NOMO-1 treated with dmso at 0.1 percent for 144 hours (cell line): Measurements from ENCODE around the gene OSBPL10.

Experiments used
- DNase-seq: peaks from one replicate; lab custom pipeline; 2025; ENCODE audit not compliant: unreplicated experiment; lab: John Stamatoyannopoulos, UW

Gene OSBPL10

DNA sequence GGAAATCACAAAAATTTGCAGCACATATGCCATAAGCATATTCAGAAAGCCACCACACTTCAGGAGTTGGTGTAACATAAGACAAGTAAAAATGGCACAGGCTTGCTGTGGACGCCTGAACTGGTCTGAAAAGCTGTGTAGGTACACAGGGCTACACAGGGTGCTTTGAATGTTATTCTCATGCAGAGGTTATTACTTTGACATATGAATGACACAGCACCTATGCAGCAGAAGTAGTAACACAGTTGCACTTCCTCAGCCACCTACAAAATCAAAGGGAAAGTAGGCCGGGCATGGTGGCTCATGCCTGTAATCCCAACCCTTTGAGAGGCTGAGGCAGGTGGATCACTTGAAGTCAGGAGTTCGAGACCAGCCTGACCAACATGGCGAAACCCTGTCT is 54.5 kb downstream of the OSBPL10 start:
- no peak for DNase-seq

DNA sequence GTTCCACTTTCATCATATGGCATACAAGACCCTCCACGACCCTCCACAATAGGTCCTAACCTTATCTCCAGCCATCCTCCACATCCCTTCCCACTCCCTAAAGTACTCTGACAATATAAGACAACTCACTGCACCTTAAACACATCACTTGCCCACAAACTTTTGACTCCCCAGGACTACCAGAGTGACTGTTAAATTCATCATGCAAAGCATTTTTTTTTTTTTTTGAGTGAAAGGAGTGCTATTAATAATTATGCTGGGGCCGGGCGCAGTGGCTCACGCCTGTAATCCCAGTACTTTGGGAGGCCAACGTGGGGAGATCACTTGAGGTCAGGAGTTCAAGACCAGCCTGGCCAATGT is 55.8 kb downstream of the OSBPL10 start:
- DNase-seq = no peak

GRCh38 chr3:31924610-31925270 is 56.3 kb downstream of the OSBPL10 start:
- no peak for DNase-seq

- DNase-seq = no peak
These were observed 58.1 kb downstream of the OSBPL10 start for GRCh38 chr3:31922962-31923361.

- no peak for DNase-seq
These were observed 59.2 kb downstream of the OSBPL10 start for GRCh38 chr3:31921837-31922236.

DNA sequence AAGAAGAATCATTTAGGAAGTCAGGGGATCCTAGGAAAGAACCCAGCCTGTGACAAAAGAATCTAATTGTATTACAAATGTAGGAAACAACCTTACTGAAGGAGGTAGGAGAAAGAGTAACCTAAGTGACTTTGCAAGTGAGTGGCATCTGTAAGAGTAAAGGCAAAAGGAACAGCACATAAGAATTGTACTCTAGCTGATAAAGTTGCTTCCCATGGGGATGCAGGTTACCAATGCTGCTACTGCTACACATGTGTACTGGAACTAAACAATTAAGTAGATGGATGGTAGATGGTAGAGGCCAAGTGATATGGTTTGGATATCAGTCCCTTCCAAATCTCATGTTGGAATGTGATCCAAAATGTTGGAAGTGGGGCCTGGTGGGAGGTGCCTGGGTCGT is 60.8 kb downstream of the OSBPL10 start:
- DNase-seq = no peak

GRCh38 chr3:31919528-31919927 is 61.5 kb downstream of the OSBPL10 start:
- DNase-seq = no peak

GRCh38 chr3:31918179-31919150 is 62.6 kb downstream of the OSBPL10 start:
- no peak for DNase-seq

- no peak for DNase-seq
These were observed 63.6 kb downstream of the OSBPL10 start for GRCh38 chr3:31917303-31918005.

GRCh38 chr3:31911643-31912042 is 69.4 kb downstream of the OSBPL10 start:
- no peak for DNase-seq

GRCh38 chr3:31911124-31911523 is 69.9 kb downstream of the OSBPL10 start:
- DNase-seq = no peak

DNA sequence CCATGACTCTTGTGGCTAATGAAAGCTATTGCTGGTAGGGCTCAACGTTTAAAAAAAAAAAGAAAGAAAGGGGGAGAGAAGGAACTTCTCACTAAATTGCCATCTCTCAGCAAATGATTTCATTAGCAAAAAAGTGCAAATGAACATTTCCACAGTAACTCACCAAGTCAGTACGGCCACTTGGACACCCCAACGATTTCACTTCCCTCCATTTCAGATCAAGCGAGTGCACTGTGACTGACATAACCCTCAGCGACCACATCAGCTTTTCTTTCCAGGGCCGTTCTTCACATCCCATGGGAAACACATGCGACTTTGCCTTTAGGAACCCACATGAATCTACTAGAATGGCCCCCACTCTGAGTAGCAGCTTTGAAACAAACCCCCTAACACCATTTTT is 71.6 kb downstream of the OSBPL10 start:
- no peak for DNase-seq

GRCh38 chr3:31908391-31909097 is 72.5 kb downstream of the OSBPL10 start:
- DNase-seq = no peak

DNA sequence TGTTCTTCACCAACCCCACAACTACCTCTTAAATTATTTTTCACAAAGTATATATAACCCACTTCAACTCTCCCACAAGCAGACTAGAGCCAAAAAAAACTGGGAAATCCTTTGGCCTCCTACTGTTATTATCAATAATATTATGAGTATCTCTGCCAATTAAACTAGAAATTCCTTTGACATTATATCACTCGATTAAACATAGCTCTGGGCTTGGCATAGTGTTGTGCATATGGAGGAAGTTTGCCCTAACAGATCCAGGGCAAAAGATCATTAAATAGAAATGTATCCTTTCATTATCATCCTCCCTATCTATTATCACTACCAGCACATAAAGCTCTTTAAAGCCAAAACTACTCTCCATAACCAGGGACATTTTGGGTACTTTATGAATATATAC is 74.9 kb downstream of the OSBPL10 start:
- no peak for DNase-seq

DNA sequence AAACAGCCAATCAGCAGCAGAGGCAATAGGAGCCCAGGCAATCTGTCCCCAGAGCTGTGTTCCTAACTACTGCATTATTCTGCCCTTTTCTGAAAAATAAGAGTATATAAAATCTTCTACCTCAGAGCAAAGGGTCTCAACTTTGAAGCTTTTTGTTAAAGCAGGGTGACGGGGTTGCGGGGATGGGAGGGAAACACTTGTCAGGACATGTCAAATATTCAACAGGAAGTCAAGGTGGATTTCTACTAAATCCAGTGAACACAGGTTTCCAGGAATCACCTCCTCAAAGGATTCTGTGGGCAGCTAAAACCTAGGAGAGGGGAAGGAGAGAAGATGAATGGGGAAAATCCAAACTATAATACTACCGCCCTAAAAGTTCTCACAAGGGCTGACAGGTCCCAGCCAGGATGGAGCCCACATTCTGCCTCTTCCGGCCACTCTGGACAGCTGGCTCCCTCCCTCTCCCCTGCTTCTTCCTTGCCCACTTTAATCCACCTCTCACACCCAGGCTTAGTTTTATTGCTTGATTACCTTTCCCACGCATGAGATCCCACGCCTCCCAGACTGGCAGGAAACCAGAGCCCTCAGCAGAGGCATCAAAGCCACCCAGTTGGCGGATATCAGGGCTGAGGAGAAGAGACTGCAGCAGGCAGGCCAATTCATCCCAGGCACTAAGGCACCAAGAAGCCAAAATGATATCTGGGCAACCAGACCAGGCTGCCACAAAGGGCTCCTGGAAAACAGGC is 77.2 kb downstream of the OSBPL10 start:
- DNase-seq = no peak

DNA sequence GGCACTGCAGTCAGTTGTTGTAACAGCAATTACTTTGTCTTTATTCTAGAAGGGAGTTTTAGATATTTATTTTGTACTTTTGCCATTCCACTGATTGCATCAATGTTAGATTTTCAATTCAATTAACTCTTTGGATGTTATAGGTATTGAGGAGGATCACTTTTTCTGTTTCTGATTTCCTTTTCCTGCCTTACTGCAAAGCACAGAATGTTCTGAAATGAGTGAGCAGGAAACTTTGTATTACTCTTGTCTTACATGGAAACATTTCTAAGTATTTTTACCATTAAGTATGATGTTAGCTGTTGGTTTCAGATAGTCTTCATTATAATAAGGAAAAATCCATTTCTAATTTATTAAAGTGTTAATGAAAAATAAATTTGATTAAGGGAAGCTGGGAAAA is 80.5 kb downstream of the OSBPL10 start:
- DNase-seq = no peak

DNA sequence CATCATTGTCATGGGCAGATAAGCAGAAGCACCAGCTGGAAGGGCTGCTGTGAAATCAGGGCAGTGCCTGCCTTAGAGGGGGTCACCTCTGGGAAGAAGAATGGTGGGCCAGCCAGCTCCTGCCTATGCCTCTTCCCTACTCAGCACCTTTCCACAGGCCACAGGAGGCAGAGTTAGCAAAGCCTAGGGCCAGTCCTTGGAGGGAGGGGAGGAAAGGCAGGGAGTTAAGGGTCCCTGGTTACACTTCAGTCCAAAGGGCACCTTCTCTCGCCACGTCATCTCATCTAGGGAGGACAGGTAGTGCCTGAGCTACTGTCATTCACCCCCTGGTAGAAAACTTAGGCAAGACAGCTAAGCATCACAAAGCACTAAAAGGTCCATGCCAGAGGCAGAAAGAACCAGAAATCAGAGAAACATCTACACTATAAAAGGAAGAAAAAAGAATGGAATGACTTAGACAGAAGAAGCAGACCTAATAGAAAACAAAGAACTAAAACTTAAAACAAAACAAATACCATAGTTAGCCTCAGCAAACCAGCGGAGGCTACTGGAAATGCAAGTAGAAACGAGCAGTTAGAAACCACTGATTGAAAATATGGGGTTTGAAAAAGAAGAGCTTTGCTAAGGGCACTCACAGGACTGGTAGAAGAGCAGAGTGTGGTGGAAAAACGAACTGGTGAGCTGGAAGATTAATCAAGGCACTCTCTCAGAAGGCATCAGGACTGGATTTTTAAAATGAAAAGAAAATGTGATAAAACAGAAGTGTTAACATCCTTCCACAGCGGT is 84.2 kb downstream of the OSBPL10 start:
- DNase-seq = no peak

- no peak for DNase-seq
These were observed 85.0 kb downstream of the OSBPL10 start for GRCh38 chr3:31896026-31896425.

DNA sequence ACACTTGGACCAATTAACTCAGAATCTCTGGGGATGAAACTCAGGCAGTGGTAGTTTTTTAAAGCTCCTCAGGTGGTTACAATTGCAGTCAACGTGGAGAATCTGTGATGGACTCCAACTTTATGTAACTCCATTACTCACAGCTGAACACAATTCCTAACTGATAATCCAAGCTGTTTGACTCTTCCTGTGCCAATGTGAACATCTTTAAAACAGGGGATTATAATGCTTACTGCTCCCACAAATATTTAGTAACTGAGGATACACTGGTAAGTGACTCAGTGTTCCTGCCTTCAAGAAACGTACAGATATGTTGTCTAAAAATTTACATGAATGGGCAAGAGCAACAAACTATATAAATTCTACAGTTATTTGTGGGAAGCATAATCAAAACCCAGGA is 85.6 kb downstream of the OSBPL10 start:
- no peak for DNase-seq
